Body of pancreas (tissue), 4 donors: ENCODE measurements around the gene TOMM6. TPM values are rescaled to one million over a fixed set of nuclear protein-coding genes. Genes with fewer than 3 reads are reported as not detected.
A peak's percentile ranks its signal among the peaks of the same experiment; 100 is the strongest.

Experiments
- ATAC-seq: fragments of 150-250 bp; one replicate; pipeline ENCODE4 v1.9.1; 2016
- DNase-seq, 4 donors: peaks; one replicate each; pipeline ENCODE4 v3.0.0-alpha.2; 2019
- H3K27ac ChIP-seq, 4 donors: fragments of 200-600 bp; sonication (generic); 1 replicate in 3 of 4; 2 replicates in 1 of 4; pipeline versions ENCODE4 v1.5.1 to v1.6.1; 2016 to 2019; ENCODE audit warnings: mild to moderate bottlenecking in 1 of 4, mixed read lengths in 1 of 4, moderate library complexity in 1 of 4
- H3K27me3 ChIP-seq, 2 donors: fragments of 200-600 bp; sonication (generic); one replicate each; pipeline ENCODE4 v1.6.0; 2016; ENCODE audit warnings: mild to moderate bottlenecking in 1 of 2
- H3K36me3 ChIP-seq, 2 donors: fragments of 200-600 bp; sonication (generic); replicated peaks in 1 of 2; 2 replicates each; pipeline ENCODE4 v1.5.1; 2016; ENCODE audit warnings: low read depth in 2 of 2; ENCODE audit not compliant: insufficient read depth in 1 of 2
- H3K4me1 ChIP-seq: fragments of 200-600 bp; sonication (generic); one replicate; pipeline ENCODE4 v1.6.0; 2016
- H3K4me3 ChIP-seq, 2 donors: fragments of 200-600 bp; sonication (generic); 1 replicate in 1 of 2; 2 replicates in 1 of 2; pipeline ENCODE4 v1.5.1; 2016 to 2019
- H3K9me3 ChIP-seq, 3 donors: fragments of 200-600 bp; sonication (generic); 1 replicate in 2 of 3; 2 replicates in 1 of 3; pipeline ENCODE4 v1.5.1; 2016
- POLR2A ChIP-seq, 3 donors: fragments of 450-650 bp; IDR thresholded peaks; one replicate each; pipeline ENCODE4 v1.6.1; 2016; ENCODE audit warnings: antibody characterized with exemption in 3 of 3, mild to moderate bottlenecking in 2 of 3
- WGBS, 2 donors: methylation state at CpG; one replicate each; pipeline ENCODE4 v1.1.5; 2017; 5-methylcytosine and 5-hydroxymethylcytosine counted together
- intact Hi-C: fragments of 100-400 bp; cut with DNase I; formaldehyde crosslinking; loops from one replicate; pipeline ENCODE4 v1.15.1; 2023
- total RNA-seq, 2 donors: library from RNA; depleted of rRNA; stranded (reverse); fragments of >200 nt; gene quantifications; one replicate each; pipeline ENCODE4 v1.1.0, GENCODE V29; 2016
- TF ChIP-seq, protein P1 (sequence below), 7 experiments: fragments of 450-650 bp in 4 of 7; fragments of 200-600 bp in 3 of 7; sonication (generic) in 3 of 7; IDR thresholded peaks; one replicate each; pipeline ENCODE4 v1.5.1; 2016 to 2019; ENCODE audit warnings: antibody characterized with exemption in 7 of 7

Gene TOMM6
- total RNA-seq: 100 to 1,000 TPM in 1 of 2 donors, 10 to 100 TPM in 1; 83.5 to 127 TPM

DNA sequence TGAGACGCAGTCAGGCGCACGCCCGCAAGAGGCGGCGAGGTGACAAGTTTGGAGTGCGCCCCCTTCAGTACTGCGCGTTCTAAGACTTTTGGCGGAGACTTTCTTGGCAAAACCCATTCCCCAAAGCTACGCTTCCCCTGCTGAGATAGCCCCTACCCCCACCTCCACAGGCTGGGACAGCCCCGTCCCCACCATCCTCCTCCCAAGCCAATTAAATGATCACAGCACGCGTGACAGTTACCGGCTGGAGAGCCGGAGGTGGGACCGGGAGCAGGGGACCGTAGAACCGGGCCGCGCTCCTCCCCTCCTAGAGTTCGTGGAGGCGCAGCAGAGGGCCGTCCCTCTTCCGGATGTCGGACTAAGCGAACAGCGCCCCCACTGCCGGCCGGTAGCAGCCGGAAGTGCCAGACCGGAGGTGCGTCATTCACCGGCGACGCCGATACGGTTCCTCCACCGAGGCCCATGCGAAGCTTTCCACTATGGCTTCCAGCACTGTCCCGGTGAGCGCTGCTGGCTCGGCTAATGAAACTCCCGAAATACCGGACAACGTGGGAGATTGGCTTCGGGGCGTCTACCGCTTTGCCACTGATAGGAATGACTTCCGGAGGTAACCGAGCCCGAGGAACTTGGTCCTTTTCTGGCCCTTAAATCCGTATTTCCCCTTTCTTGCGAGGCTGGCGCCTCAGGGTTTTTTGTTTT lies at the start of gene TOMM6:
TOMM6 (plus strand) TSS at position 476 of the 699 bp plus-strand sequence; CDS start at position 480, 4 bp downstream.
- TF ChIP-seq POLR2A (IDR thresholded peaks at IDR 0.05): peak; percentile 72 to 94 (median 86)
- TF ChIP-seq, protein P1, sequence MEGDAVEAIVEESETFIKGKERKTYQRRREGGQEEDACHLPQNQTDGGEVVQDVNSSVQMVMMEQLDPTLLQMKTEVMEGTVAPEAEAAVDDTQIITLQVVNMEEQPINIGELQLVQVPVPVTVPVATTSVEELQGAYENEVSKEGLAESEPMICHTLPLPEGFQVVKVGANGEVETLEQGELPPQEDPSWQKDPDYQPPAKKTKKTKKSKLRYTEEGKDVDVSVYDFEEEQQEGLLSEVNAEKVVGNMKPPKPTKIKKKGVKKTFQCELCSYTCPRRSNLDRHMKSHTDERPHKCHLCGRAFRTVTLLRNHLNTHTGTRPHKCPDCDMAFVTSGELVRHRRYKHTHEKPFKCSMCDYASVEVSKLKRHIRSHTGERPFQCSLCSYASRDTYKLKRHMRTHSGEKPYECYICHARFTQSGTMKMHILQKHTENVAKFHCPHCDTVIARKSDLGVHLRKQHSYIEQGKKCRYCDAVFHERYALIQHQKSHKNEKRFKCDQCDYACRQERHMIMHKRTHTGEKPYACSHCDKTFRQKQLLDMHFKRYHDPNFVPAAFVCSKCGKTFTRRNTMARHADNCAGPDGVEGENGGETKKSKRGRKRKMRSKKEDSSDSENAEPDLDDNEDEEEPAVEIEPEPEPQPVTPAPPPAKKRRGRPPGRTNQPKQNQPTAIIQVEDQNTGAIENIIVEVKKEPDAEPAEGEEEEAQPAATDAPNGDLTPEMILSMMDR (IDR thresholded peaks at IDR 0.05): peak; percentile 80 to 99 (median 98)
- Histone ChIP-seq H3K36me3 (peaks cover 0 to 6% of the 10 kb centered on the region in 2 donors), H3K4me3 (peak within 1 kb of the TSS; percentile 46 to 66), H3K27me3 (no peaks in the 10 kb centered on the region), H3K27ac (peak within 1 kb of the TSS; percentile 75 to 93 (median 92)), H3K9me3 (no peaks in the 10 kb centered on the region), H3K4me1 (peaks cover 48% of the 10 kb centered on the region)
- DNase-seq (peak; percentile 95 to 96 (median 96)), ATAC-seq (peak; percentile 89)
- intact Hi-C loops: no loop called here
- 0% methylated on average over 28 to 53 of the region's 55 CpGs for WGBS, 2 donors

- no peaks in the 10 kb centered on the region for H3K9me3 ChIP-seq
- H3K27ac ChIP-seq: no peak overlapping the region
- 72 to 73% methylated on average over 3 to 4 of the region's 4 CpGs for WGBS, 2 donors
Measured at GRCh38 chr6:41739041-41739440, 48.5 kb upstream of the TOMM6 start.

GRCh38 chr6:41740366-41741162 lies 46.9 kb upstream of the TOMM6 start:
- no peaks in the 10 kb centered on the region for H3K36me3 ChIP-seq
- TF ChIP-seq, protein P1 (IDR thresholded peaks at IDR 0.05): no peak
- no peak for TF ChIP-seq POLR2A (IDR thresholded peaks at IDR 0.05)
- no peak overlapping the region for H3K27ac ChIP-seq
- no peaks in the 10 kb centered on the region for H3K9me3 ChIP-seq
- no peaks in the 10 kb centered on the region for H3K27me3 ChIP-seq
- H3K4me1 ChIP-seq: peaks cover 5% of the 10 kb centered on the region
- DNase-seq (no peak), ATAC-seq (no peak)
- intact Hi-C loops: no loop called here
- H3K4me3 ChIP-seq: no peak overlapping the region
- WGBS, 2 donors: 75 to 79% methylated on average over 12 to 13 of the region's 13 CpGs

More at GRCh38 chr6:41739041-41739440, 48.5 kb upstream of the TOMM6 start:
- intact Hi-C loops: no loop called here
- TF ChIP-seq, protein P1 (IDR thresholded peaks at IDR 0.05): no peak
- no peak for TF ChIP-seq POLR2A (IDR thresholded peaks at IDR 0.05)
- Histone ChIP-seq H3K27me3 (no peaks in the 10 kb centered on the region), H3K36me3 (no peaks in the 10 kb centered on the region), H3K4me1 (peaks cover 5% of the 10 kb centered on the region), H3K4me3 (no peak overlapping the region)
- ATAC-seq (no peak), DNase-seq (no peak)

DNA sequence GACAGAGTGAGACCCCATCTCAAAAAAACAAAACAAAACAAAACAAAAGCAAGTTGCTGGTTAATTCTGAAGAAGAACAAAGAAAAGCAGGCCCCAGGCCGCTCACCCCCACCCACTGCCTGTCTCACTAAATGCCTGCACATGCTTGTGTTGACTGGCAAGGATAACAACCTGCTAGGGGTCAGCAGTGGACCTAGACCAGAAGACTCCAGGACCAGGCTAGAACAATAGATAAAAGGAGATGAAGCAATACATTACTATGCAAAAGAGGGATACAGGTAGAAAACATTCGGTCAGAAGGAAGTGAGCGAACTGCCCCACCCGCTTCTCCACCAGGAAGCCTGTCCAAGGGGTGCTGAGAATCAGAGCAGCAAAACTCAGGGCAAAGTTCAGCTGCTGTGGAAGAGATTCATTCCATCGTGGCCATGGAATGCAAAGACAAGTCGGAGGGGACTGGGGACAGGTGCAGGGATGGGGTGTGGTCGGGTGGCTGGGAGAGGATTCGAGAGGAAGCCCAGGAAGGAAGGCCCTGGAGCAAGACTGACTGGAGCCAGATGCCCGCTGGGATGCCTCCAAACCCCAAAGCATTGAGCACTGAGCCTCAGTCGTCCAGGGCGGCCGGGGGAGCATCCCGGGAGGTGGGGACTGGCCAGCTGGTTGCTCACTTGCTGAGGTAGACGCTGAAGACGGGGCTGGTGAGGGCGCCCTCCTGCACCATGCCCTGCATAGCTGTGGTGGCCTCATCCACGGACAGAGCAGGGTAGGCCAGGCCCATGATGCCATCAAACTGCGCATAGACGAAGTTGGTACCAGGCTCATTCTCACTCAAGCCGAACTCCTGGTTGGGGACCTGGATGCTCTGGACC lies 45.6 kb upstream of the TOMM6 start:
- TF ChIP-seq, protein P1 (IDR thresholded peaks at IDR 0.05): no peak
- TF ChIP-seq POLR2A (IDR thresholded peaks at IDR 0.05): no peak

More for the DNA sequence above, 45.6 kb upstream of the TOMM6 start:
- Histone ChIP-seq H3K9me3 (no peaks in the 10 kb centered on the region), H3K36me3 (no peaks in the 10 kb centered on the region), H3K4me1 (no peaks in the 10 kb centered on the region), H3K4me3 (no peak overlapping the region), H3K27me3 (no peaks in the 10 kb centered on the region), H3K27ac (no peak overlapping the region)
- ATAC-seq (no peak), DNase-seq (no peak)
- 71 to 79% methylated on average over 20 of the region's 20 CpGs for WGBS, 2 donors
- intact Hi-C loops: no loop called here
